Medulla oblongata (tissue), 1 donor: ENCODE data around the gene IRF2.
A peak's percentile ranks its signal among the peaks of the same experiment; 100 is the strongest.

Experiments used
- DNase-seq: peaks from one replicate; pipeline ENCODE4 v3.0.0-alpha.2; 2015; ENCODE audit errors: extremely low spot score

Gene IRF2

GRCh38 chr4:184409502-184409901 is 64.8 kb downstream of the IRF2 start:
- no peak for DNase-seq

GRCh38 chr4:184408684-184409081 is 65.7 kb downstream of the IRF2 start:
- DNase-seq: no peak

DNA sequence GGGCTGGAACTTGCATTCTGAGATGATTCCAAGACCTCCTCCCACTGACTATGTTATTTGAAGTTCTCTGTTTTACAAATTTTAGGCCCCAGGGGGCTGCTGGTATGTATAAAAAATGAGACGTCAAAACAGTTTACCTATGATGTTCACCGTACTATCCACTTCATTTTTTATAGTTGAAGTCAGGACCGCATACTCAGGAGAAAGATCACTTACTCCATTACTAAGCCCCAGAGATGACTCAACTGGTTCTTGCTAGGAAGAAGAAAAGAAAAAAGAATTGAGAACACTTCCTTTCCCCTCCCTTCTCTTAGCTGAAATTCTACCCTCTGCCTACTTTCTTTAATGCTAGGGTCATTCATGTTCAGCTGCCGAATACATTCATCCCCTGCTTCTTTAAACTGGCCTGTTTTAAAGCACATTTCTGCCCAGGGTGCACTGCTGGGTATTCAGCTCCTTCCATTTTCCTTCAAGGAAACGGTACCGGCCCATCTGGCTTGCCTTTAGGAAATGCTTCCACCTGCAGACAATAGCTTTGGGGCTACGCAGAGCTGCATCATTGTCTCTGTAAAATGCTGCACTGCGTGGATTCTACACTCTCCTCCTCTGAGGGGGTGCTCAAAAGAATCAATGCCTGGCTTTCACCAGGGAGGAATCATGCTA is 66.2 kb downstream of the IRF2 start:
- no peak for DNase-seq

- DNase-seq: peak; percentile 70
Measured at GRCh38 chr4:184406958-184407391, 67.4 kb downstream of the IRF2 start.

- DNase-seq: no peak
Measured at GRCh38 chr4:184404047-184404446, 70.3 kb downstream of the IRF2 start.

- no peak for DNase-seq
Measured at GRCh38 chr4:184403384-184403781, 71.0 kb downstream of the IRF2 start.

GRCh38 chr4:184402740-184403383 is 71.5 kb downstream of the IRF2 start:
- DNase-seq: no peak

GRCh38 chr4:184402239-184402638 is 72.1 kb downstream of the IRF2 start:
- DNase-seq: no peak

GRCh38 chr4:184401397-184402171 is 72.8 kb downstream of the IRF2 start:
- DNase-seq: no peak

GRCh38 chr4:184400891-184401290 is 73.5 kb downstream of the IRF2 start:
- DNase-seq: no peak

- no peak for DNase-seq
Measured at GRCh38 chr4:184400375-184400870, 73.9 kb downstream of the IRF2 start.

GRCh38 chr4:184399512-184399908 is 74.8 kb downstream of the IRF2 start:
- no peak for DNase-seq

DNA sequence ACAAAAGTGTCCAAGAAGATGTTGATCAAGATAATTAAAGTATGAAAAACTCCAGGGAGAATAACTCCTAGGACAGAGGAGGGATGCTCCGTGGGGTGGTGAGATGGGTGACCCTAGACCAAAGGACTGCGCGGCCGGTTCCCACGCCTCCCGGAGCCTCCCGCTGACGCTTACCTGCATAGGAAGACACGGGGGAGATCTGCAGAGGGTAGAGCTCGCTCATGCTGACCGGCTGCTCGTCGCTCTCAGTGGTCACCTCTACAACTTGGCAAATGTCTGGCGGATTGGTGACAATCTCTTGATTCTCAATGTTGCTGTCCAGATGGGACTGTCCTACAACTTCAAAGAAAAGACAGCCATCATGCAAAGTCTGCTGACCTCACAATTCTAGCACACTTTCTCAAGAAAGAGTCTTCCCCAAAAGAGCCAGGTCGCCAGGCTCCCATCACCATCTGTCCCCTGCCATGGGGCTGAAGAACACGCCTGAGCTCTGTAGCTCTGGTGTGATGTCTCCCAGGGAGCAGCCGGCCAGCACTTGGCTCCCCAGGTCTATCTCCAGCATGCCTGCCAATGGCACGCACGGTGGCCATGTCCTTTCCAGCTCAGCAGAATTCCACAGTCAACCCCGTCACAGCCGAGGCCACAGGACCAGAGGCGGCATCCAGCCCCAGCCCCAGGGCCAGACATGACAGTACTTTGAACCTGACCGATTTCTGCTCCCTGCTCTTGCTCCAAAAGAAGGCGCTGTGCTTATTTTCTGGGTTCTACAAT is 75.4 kb downstream of the IRF2 start:
- DNase-seq: no peak

DNA sequence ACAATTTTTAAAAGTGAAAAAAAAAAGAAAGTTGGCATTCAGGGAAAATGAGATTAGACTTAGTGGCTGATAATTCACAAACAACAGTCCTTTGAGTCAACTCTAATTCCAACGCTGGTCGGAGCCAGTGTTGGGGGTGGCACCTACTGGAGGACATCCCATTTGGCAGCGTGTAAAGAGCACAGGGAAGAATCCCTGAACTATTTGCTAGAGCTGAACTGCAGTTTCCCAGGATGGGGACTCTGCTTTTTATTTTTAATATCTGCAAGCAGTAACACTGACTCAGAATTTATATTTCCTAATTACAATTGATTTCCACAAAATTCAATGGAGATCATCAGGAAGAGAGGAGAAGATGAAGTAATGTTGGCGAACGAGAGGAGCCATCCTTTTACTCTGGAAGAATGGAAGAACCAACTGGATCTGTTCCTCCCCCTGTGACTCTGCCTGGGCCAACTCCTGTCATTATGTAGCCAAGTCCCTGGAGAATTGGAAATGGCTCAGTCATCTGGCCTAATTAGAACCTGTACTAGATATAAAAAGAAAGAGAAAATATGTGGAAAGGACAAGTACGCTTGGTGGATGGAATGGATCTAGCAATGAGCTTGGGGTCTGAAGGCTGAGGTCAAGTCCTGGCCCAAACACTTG is 76.7 kb downstream of the IRF2 start:
- peak; percentile 83 for DNase-seq

DNA sequence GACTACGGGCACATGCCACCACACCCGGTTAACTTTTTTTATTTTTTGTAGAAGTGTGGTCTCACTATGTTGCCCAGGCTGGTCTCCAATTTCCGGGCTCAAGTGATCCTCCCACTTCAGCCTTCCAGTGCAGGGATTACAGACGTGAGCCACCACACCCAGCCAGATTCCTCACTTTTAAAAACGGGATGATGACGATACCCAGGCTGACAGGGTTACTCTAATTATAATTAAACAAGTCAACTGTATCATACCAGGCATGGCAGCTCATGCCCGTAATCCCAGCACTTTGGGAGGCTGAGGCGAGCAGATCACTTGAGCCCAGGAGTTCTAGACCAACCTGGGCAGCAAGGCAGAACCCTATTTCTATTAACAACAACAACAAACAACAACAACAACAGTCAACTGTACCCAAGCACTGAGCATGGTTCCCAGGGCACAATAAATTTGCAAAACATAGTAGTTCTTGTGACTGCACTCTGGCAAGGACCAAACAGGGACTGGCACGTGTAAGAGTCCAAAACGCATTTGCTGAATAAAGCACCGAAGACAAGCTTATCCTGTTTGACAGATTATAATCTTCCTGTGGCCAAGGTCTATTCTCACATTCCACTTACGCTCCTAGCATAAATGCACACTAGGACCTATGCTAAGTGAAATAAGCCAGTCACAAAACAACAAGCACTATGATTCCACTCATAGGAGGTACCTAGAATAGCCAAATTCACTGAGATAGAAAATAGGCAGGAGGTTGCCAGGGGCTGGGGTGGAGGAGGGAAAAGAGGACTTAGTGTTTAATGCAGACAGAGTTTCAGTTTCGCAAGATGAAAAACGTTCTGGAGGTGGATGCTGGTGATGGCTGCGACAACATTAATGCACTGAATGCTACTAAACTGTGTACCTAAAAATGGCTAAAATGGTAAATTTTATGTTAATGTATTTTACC is 77.5 kb downstream of the IRF2 start:
- no peak for DNase-seq

GRCh38 chr4:184395971-184396391 is 78.4 kb downstream of the IRF2 start:
- DNase-seq: no peak

- peak; percentile 73 for DNase-seq
Measured at GRCh38 chr4:184395451-184395917, 78.9 kb downstream of the IRF2 start.

- DNase-seq: peak; percentile 85
Measured at GRCh38 chr4:184392748-184393559, 81.4 kb downstream of the IRF2 start.

DNA sequence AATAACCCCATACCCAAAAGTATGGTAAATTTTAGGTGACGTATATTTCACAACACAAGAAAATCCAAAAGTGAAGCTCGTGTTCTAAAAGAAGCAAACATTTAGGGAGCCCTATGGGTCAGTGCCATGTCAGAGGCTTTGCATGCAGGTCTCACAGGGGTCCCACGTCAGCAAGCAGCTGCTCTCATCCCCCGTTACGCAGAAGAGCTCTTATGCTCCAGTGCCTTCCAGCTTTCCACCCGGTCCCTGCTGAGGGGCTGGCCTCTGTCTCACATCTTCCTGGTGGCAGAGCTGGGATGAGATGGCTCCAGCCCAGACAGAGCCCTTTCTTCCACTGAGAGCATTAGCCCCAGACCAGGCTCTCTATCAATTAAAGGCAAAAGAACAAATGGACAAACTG is 82.0 kb downstream of the IRF2 start:
- peak; percentile 61 for DNase-seq
